HCT116 (cell line): ENCODE measurements around the gene KIRREL3. TPM values are rescaled to one million over a fixed set of nuclear protein-coding genes. Genes with fewer than 3 reads are reported as not detected.

Experiments
- ATAC-seq: fragments of 200-7000 bp; cut with Tn5 transposase; 2 replicates; pipeline ENCODE4 v1.9.1; 2020; ENCODE audit warnings: mild to moderate bottlenecking, moderate library complexity
- BruUV-seq: library from RNA; stranded (reverse); fragments of 400-500 nt; replicated peaks from 2 replicates; lab custom pipeline; 2021; lab: Mats Ljungman, UMichigan
- CTCF ChIA-PET: fragments of 300-600 bp; sonication (Branson Sonifier 250); formaldehyde crosslinking; loops from one replicate; lab custom pipeline; 2021; ENCODE audit warnings: antibody characterized with exemption; lab: Charles Lee
- POLR2A ChIA-PET: fragments of 300-600, 350-600 bp; sonication (Branson Sonifier 250); formaldehyde crosslinking; loops from one replicate; lab custom pipeline; 2021; ENCODE audit warnings: antibody characterized with exemption; lab: Charles Lee
- RAD21 ChIA-PET, 2 experiments: fragments of 300-600 bp; sonication (Branson Sonifier 250); formaldehyde crosslinking; loops; one replicate each; lab custom pipeline; 2023; ENCODE audit warnings: low total read pairs in 2 of 2; ENCODE audit not compliant: uncharacterized antibody in 2 of 2, unreplicated experiment in 2 of 2, low non-redundant PET in 1 of 2; lab: Charles Lee
- DNase-seq: peaks from one replicate; pipeline ENCODE4 v3.0.0-alpha.2; 2010; ENCODE audit warnings: low read depth, low spot score
- H2AFZ ChIP-seq: fragments of 200-600 bp; shearing (Covaris generic), sonication (generic); 2 replicates; pipeline ENCODE4 v1.6.1; 2017; ENCODE audit warnings: low read depth, mixed run types, mixed read lengths, antibody characterized with exemption, low read length; ENCODE audit not compliant: poor library complexity, severe bottlenecking
- H3K27ac ChIP-seq: 2 replicates; pipeline ENCODE4 v1.5.1; 2012; ENCODE audit warnings: low read depth, low read length
- H3K27me3 ChIP-seq: fragments of 200-600 bp; sonication (generic); 2 replicates; pipeline ENCODE4 v1.6.1; 2016; ENCODE audit warnings: mixed run types, low read length, mixed read lengths; ENCODE audit not compliant: insufficient read depth
- H3K36me3 ChIP-seq, 2 experiments: fragments of 200-500 bp in 1 of 2; fragments of 200-600 bp in 1 of 2; sonication (Bioruptor generic) in 1 of 2; sonication (generic) in 1 of 2; 2 replicates each; pipeline versions ENCODE4 v1.5.1 to v1.6.1; 2014 to 2016; ENCODE audit warnings: low read length in 2 of 2, inconsistent platforms in 1 of 2, mixed read lengths in 1 of 2, mixed run types in 1 of 2; ENCODE audit not compliant: insufficient read depth in 2 of 2, control insufficient read depth in 1 of 2
- H3K4me1 ChIP-seq, 2 experiments: fragments of 200-600 bp in 1 of 2; sonication (generic) in 1 of 2; 2 replicates each; pipeline versions ENCODE4 v1.5.1 to v1.6.1; 2012 to 2017; ENCODE audit warnings: low read length in 2 of 2, inconsistent platforms in 1 of 2, mild to moderate bottlenecking in 1 of 2, mixed read lengths in 1 of 2, mixed run types in 1 of 2, moderate library complexity in 1 of 2; ENCODE audit not compliant: insufficient read depth in 2 of 2, control insufficient read depth in 1 of 2
- H3K4me2 ChIP-seq: fragments of 200-600 bp; sonication (generic); 2 replicates; pipeline ENCODE4 v1.6.1; 2017; ENCODE audit warnings: mixed run types, low read length, mixed read lengths
- H3K4me3 ChIP-seq, 2 experiments: fragments of 200-600 bp in 1 of 2; sonication (generic) in 1 of 2; replicated peaks in 1 of 2; 2 replicates each; pipeline ENCODE4 v1.5.1; 2011 to 2016; ENCODE audit warnings: low read length in 2 of 2, control low read depth in 1 of 2, low read depth in 1 of 2, mild to moderate bottlenecking in 1 of 2, mixed read lengths in 1 of 2, mixed run types in 1 of 2
- H3K79me2 ChIP-seq: fragments of 200-600 bp; sonication (generic); 2 replicates; pipeline ENCODE4 v1.6.1; 2017; ENCODE audit warnings: mild to moderate bottlenecking, mixed run types, low read length, moderate library complexity, mixed read lengths; ENCODE audit not compliant: insufficient read depth
- H3K9ac ChIP-seq: fragments of 200-600 bp; sonication (generic); 2 replicates; pipeline ENCODE4 v1.6.1; 2016; ENCODE audit warnings: low read length, mixed read lengths
- H3K9me2 ChIP-seq: fragments of 200-600 bp; sonication (generic), shearing (Covaris generic); 2 replicates; pipeline ENCODE4 v1.6.1; 2017; ENCODE audit warnings: mixed run types, mild to moderate bottlenecking, moderate library complexity; ENCODE audit not compliant: insufficient read depth
- H3K9me3 ChIP-seq, 2 experiments: fragments of 200-500 bp in 1 of 2; fragments of 200-600 bp in 1 of 2; sonication (Bioruptor generic) in 1 of 2; sonication (generic) in 1 of 2; 2 replicates each; pipeline ENCODE4 v1.6.1; 2014 to 2017; ENCODE audit warnings: low read length in 2 of 2, mixed read lengths in 2 of 2, inconsistent platforms in 1 of 2, low read depth in 1 of 2, mild to moderate bottlenecking in 1 of 2, mixed run types in 1 of 2, moderate library complexity in 1 of 2; ENCODE audit not compliant: control insufficient read depth in 1 of 2, insufficient read depth in 1 of 2
- H4K20me1 ChIP-seq: fragments of 200-600 bp; sonication (generic), shearing (Covaris generic); 2 replicates; pipeline ENCODE4 v1.6.1; 2017; ENCODE audit warnings: mixed run types, mild to moderate bottlenecking, moderate library complexity; ENCODE audit not compliant: insufficient read depth
- ELF1 ChIP-seq: IDR thresholded peaks from 2 replicates; pipeline ENCODE4 v1.6.1; 2012; ENCODE audit warnings: low read depth, borderline replicate concordance
- EZH2phosphoT487 ChIP-seq: fragments of 200-600 bp; IDR thresholded peaks from 2 replicates; pipeline ENCODE4 v1.6.1; 2018; ENCODE audit warnings: antibody characterized with exemption, borderline replicate concordance
- REST ChIP-seq: IDR thresholded peaks from 2 replicates; pipeline ENCODE4 v1.6.1; 2012; ENCODE audit warnings: low read depth
- SIN3A ChIP-seq: IDR thresholded peaks from 2 replicates; pipeline ENCODE4 v1.6.1; 2012; ENCODE audit warnings: low read depth
- TCF7L2 ChIP-seq: IDR thresholded peaks from 2 replicates; pipeline ENCODE4 v1.7.0; 2011; ENCODE audit warnings: borderline replicate concordance, inconsistent platforms; ENCODE audit not compliant: insufficient read depth, insufficient read length; ENCODE audit errors: extremely low read depth
- YY1 ChIP-seq: IDR thresholded peaks from 2 replicates; pipeline ENCODE4 v1.6.1; 2011; ENCODE audit warnings: low read length, low read depth, moderate library complexity, mild to moderate bottlenecking; ENCODE audit not compliant: insufficient replicate concordance; ENCODE audit errors: extremely low read depth
- ZFX ChIP-seq: fragments of 450-650 bp; IDR thresholded peaks from 2 replicates; pipeline ENCODE4 v1.6.1; 2017
- intact Hi-C: fragments of 100-400 bp; cut with micrococcal nuclease; formaldehyde crosslinking; loops from 2 replicates; pipeline ENCODE4 v1.10.0; 2022
- total RNA-seq: library from RNA; stranded (reverse); gene quantifications from one replicate; pipeline ENCODE4 v1.2.1, GENCODE V29; 2021; ENCODE audit not compliant: unreplicated experiment

KIRREL3 gene
- total RNA-seq, 1 experiment from 2014 or later, result not detected

DNA sequence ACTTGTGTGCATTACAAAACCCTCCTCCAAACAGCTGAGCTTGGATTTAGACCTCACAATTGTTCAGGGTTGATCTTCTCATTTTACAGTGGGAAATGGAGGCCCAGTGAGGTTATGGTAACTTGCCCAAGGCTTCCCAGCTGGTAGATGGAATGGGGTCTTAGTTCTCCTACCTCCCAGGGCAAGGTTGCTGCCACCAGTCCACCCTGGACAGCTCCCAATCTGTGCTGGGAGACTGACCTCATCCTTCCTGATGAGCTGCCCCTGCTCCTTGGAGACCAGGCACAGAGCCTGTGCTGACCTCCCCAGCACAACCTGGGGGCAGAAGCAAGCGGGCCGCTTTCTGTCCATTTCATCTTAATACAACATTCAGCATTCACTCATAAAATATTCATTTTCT, 454.4 kb downstream of the KIRREL3 start:
- no peaks in the 10 kb centered on the region for H4K20me1 ChIP-seq
- no peaks in the 10 kb centered on the region for H3K9me3 ChIP-seq
- H3K27me3 ChIP-seq, result peaks cover 41% of the 10 kb centered on the region
- no peak overlapping the region for H3K4me2 ChIP-seq
- no peaks in the 10 kb centered on the region for H3K36me3 ChIP-seq
- BruUV-seq, result no TSS peak
- no peaks in the 10 kb centered on the region for H3K79me2 ChIP-seq
- no peak for ATAC-seq
- no peak overlapping the region for H2AFZ ChIP-seq
- TF ChIP-seq EZH2phosphoT487 (no peak), REST (peak; percentile 41)
- no peak overlapping the region for H3K9ac ChIP-seq
- no peaks in the 10 kb centered on the region for H3K4me1 ChIP-seq
- H3K27ac ChIP-seq, result no peak overlapping the region
- H3K4me3 ChIP-seq, result no peak overlapping the region
- intact Hi-C loops, result no loop called here
- RAD21 ChIA-PET, result no interaction called here
- DNase-seq, result no peak
- CTCF ChIA-PET, result no interaction called here
- no peaks in the 10 kb centered on the region for H3K9me2 ChIP-seq
- POLR2A ChIA-PET, result no interaction called here

DNA sequence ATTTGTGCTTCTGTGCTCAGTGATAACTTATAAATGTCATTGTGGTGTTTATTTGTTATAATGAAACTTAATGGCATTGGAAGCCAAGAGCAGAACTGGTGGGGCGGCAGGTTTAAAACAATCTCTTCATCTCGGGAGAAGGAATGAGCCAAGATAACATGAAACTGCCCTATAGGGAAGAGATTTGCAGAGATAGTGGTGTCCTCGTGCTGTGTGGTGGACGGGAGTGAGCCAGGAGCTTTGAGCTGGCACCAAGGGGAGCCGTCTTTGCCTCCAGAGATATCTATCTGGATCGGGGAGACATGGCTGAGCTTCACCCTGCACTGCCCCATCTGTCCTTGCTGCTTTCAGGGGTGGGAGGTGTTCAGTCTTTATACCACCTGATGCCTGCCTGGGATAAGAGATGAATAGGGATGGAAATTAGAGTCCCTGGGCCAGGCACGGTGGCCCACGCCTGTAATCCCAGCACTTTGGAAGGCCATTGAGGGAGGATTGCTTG, 455.5 kb downstream of the KIRREL3 start:
- Histone ChIP-seq H3K9me3 (no peaks in the 10 kb centered on the region), H2AFZ (no peak overlapping the region)
- no peak for TF ChIP-seq ZFX
- no peak for TF ChIP-seq EZH2phosphoT487
- TF ChIP-seq TCF7L2, result no peak
- no peak for TF ChIP-seq ELF1
- TF ChIP-seq YY1, result no peak
- TF ChIP-seq SIN3A, result no peak
- TF ChIP-seq, all 23 proteins: peak for 0
- Histone ChIP-seq H4K20me1 (no peaks in the 10 kb centered on the region), H3K4me3 (no peak overlapping the region), H3K9ac (no peak overlapping the region), H3K36me3 (no peaks in the 10 kb centered on the region), H3K4me1 (no peaks in the 10 kb centered on the region), H3K27ac (no peak overlapping the region), H3K79me2 (no peaks in the 10 kb centered on the region), H3K27me3 (peaks cover 51% of the 10 kb centered on the region), H3K4me2 (no peak overlapping the region), H3K9me2 (no peaks in the 10 kb centered on the region)
- BruUV-seq, result no TSS peak
- POLR2A ChIA-PET, result no interaction called here
- ATAC-seq, result no peak
- DNase-seq, result no peak
- RAD21 ChIA-PET, result no interaction called here
- CTCF ChIA-PET, result no interaction called here
- intact Hi-C loops, result no loop called here
